ENCODE data around the gene CCDC85C. TPM values are rescaled to one million over a fixed set of nuclear protein-coding genes. Genes with fewer than 3 reads are reported as not detected.

The CCDC85C gene
- total RNA-seq, 2 experiments from 2014 or later = 10.2 to 11.7 TPM

DNA sequence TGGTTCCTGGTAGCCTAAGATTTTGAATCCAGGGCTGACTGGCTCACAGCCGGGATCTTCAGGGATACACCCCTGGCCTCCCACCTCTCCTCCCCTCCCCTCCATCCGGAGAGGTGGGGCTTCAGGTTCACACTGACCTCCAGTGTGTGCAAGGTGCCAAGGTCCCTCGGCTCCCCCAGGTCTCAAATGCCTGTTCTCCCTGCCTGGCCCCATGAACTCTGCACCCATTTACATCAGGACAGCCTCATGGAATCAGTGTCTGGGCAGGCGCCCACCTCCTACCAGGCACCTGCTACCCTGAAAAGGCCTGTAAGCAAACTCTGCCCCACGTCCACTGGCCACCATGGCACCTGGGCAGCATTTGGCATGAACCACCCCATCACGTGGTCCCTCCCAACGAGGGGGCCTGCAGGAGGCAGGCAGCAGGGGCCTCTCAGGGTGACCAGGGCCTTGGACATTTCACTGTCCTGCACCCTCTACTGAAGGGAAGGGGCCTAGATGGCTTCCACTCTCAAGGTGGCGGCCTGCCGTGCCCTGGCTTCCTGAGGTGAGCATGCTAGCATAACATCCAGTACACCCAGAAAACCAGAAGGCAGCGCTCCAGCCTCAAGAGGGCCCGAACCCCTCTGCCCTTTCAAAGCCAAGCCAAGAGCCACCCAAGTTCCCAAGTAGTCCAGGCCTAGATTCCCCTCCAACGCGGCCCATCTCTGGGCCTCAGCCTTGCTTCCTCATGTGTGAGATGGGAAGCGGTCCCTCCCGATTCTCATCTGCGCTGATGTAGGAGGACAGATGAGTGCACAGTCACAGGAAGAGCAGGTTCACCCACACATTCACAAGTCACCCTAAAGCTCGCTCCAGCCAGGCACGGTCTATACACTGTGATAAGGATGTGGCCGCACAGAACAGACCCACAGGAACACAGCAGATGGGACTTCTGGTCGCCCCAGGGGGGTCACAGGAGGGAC is 37.3 kb downstream of the CCDC85C start:
- Mint-ChIP-seq H3K27ac (no peak overlapping the region), H3K27me3 (no peaks in the 10 kb centered on the region), H3K4me1 (no peaks in the 10 kb centered on the region), H3K9me3 (no peaks in the 10 kb centered on the region), H3K4me3 (no peak overlapping the region), H3K36me3 (ENCODE audit: low read depth) (no peaks in the 10 kb centered on the region)
- CTCF ChIA-PET = interaction anchor here (0.6 kb wide), 1 partner anchor 88 kb away, joined by 3 read pairs; no protein-coding TSS in a partner anchor
- DNase-seq = no peak
- POLR2A ChIA-PET = no interaction called here

DNA sequence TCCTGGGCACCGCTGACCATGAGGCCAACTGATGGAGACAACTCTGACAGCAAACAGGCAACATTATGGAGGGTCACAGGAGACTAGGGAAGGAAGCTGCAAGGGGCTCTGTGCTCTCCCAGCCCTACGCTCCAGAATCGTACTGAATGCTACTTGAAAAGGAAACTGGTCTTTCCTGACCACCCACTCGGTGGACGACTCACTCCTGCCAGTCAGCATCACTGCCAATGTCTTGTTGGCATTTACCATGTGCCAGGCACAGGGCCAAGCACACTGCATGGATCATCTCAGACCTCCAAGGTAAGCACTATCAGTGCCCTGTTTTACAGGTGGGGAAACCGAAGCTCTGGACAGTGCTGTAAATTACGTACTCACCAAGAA is 38.0 kb downstream of the CCDC85C start:
- Mint-ChIP-seq H3K27me3 (no peaks in the 10 kb centered on the region), H3K27ac (no peak overlapping the region), H3K9me3 (no peaks in the 10 kb centered on the region), H3K4me1 (no peaks in the 10 kb centered on the region), H3K36me3 (ENCODE audit: low read depth) (no peaks in the 10 kb centered on the region), H3K4me3 (no peak overlapping the region)
- CTCF ChIA-PET = interaction anchor here (0.6 kb wide), 1 partner anchor 88 kb away, joined by 3 read pairs; no protein-coding TSS in a partner anchor
- POLR2A ChIA-PET = no interaction called here
- no peak for DNase-seq

DNA sequence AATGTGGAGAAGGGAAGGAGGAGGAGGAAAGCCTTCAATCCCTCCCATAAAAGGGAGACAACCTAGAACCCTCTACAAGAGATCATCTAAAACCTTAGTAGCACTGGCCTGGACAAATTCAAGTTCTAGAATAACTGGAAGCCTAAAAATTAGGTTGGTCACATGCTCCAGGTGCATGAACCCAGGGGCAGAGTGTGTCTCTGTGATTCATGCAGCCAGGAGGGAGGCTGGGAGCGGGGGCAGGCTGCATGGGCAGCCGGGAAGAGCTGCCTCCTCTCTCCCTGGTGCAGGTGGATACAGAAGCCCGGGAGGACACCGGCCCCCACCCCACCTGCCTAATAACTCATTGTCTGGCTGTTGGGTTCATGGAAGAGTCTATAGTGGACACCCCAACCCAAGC is 38.6 kb downstream of the CCDC85C start:
- DNase-seq = no peak
- no peaks in the 10 kb centered on the region for H3K4me1 Mint-ChIP-seq
- ChIA-PET POLR2A (no interaction called here), CTCF (no interaction called here)
- H3K9me3 Mint-ChIP-seq = no peaks in the 10 kb centered on the region
- no peaks in the 10 kb centered on the region for H3K36me3 Mint-ChIP-seq (ENCODE audit: low read depth)
- no peak overlapping the region for H3K4me3 Mint-ChIP-seq
- H3K27ac Mint-ChIP-seq = no peak overlapping the region
- no peaks in the 10 kb centered on the region for H3K27me3 Mint-ChIP-seq

DNA sequence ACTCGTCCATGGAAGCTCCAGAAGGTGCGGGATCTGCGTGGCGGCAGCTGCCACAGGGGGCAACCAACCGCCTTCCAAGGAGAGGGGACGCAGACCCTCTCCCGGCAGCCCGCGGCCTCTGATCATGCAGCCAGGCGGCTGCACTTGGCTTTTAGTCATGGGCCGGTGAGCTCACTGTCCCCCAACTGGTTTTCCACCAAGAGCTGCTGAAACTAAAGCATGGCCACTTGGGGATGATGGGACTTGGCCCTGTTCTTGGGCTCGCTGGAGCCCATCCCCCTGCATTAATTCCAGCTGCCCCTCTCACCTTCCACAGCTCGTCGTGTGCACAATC is 39.1 kb downstream of the CCDC85C start:
- no peaks in the 10 kb centered on the region for H3K27me3 Mint-ChIP-seq
- no peaks in the 10 kb centered on the region for H3K36me3 Mint-ChIP-seq (ENCODE audit: low read depth)
- POLR2A ChIA-PET = no interaction called here
- no peaks in the 10 kb centered on the region for H3K4me1 Mint-ChIP-seq
- no peak overlapping the region for H3K4me3 Mint-ChIP-seq
- H3K9me3 Mint-ChIP-seq = no peaks in the 10 kb centered on the region
- no peak for DNase-seq
- no peak overlapping the region for H3K27ac Mint-ChIP-seq
- CTCF ChIA-PET = no interaction called here

DNA sequence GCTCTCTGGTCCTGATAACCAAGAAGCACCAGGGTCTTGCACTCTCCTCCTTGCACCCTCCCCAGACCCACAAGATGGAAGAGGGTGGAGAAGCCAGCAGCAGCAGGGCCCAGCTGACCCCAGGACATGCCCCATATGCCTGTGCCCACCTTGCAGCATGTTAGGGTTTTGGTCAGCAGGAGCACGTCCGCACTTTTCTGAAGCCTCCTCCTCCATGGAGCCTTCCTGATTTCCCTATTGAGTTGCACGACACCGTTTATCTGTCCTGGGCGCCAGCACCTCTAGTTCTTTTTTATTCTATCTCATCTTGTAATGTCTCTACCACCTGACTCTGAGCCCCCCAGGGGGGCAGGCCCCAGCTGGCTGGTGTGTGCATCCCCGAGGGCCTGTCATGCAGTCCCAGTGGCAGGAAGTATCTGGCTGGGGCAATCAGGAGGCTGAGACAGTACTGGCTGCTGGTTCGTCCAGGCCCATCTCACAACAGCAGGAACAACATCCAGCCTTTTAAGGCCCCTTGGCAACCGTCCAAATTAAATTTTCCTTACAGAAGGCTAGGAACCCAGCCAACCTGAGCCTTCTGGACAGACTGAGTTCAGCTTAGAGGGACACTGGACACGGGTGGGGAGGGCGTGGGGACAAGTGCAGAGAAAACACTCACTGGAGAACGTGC is 39.6 kb downstream of the CCDC85C start:
- Mint-ChIP-seq H3K4me1 (no peaks in the 10 kb centered on the region), H3K9me3 (no peaks in the 10 kb centered on the region), H3K36me3 (ENCODE audit: low read depth) (no peaks in the 10 kb centered on the region), H3K27me3 (no peaks in the 10 kb centered on the region), H3K27ac (no peak overlapping the region), H3K4me3 (no peak overlapping the region)
- ChIA-PET CTCF (no interaction called here), POLR2A (no interaction called here)
- DNase-seq = no peak

DNA sequence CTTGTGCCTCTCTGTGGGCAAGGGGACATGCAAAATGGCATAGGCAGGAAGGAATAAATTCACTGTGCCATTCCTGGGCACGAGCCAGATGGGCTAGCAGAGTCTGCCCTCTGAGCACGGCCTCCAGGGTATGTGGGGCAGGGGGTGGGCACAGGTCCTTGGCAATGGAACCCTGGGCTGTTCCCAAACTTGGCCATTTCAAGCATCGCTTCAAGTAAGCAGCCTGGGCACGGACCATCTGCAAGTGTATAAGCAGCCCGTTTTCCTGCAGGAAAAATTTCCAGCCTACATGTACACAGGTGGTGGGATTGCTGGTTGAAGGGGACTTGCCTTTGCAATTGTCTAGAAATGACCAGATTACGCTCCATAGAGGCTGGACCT is 40.3 kb downstream of the CCDC85C start:
- Mint-ChIP-seq H3K36me3 (ENCODE audit: low read depth) (no peaks in the 10 kb centered on the region), H3K27ac (no peak overlapping the region), H3K4me1 (no peaks in the 10 kb centered on the region), H3K9me3 (no peaks in the 10 kb centered on the region), H3K4me3 (no peak overlapping the region), H3K27me3 (no peaks in the 10 kb centered on the region)
- CTCF ChIA-PET = no interaction called here
- POLR2A ChIA-PET = no interaction called here
- no peak for DNase-seq

DNA sequence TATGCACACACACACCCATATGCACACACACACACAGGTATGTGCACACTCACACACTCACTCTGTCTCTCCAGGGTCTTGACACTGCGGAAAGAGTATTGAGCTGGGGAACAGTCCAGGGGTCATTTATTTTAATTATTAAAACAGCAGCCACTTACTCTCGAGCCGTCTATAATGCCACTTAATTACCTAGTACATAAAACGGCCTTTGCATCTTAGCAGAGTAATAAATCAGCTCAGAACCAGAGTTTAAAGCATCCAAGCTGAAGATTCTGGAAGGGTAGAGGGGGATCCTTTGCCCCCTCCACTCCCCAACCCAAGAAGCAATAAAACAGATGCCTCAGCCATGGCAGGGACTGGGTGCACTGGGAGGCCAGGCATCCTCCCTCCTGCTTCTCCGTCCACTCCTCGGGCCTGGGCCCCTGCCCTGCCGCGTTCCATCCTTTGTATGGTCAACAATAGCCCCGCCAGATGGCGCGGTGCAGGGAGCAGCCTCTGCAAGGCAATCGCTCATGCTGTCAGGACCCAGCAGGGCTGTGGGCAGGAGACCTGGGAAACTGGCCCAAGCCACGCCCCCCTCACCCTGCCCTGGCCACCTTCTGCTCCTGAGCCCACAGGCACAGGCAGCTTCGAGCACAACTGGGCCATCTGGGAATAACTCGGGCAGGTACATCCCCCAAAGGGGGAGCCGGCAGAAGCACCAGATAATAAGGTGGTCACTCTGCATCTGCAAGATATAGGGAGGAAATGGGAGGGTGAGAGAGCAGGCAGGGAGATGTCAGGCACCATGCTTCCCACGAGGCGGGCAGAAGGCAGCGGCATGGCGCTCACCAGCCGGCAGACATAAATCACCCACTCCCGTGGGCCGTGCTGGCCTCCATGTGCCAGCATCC is 40.9 kb downstream of the CCDC85C start:
- DNase-seq = no peak
- ChIA-PET POLR2A (no interaction called here), CTCF (no interaction called here)
- H3K27ac Mint-ChIP-seq = no peak overlapping the region
- H3K4me3 Mint-ChIP-seq = no peak overlapping the region
- H3K4me1 Mint-ChIP-seq = no peaks in the 10 kb centered on the region
- no peaks in the 10 kb centered on the region for H3K9me3 Mint-ChIP-seq
- H3K36me3 Mint-ChIP-seq (ENCODE audit: low read depth) = no peaks in the 10 kb centered on the region
- H3K27me3 Mint-ChIP-seq = no peaks in the 10 kb centered on the region

DNA sequence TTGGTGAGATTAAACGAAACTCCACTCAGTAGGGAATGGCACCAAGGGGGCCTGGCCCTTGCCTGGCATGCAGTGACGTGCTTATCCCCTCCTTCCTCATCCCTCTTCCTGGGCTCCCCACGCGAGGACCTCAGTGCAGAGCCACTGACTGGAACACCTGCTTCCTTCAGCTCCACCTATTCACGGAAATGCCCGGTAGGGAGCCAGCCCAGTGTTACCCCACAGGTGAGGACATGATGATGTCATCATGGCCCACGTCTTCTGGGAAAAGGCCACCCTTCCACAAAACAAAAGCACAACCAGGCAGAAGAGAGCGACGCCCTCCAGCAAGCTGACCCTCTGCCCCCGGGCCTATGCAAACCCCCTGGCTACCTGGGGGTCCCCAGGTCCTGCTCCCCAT is 42.1 kb downstream of the CCDC85C start:
- no peaks in the 10 kb centered on the region for H3K36me3 Mint-ChIP-seq (ENCODE audit: low read depth)
- DNase-seq = no peak
- H3K4me1 Mint-ChIP-seq = no peaks in the 10 kb centered on the region
- H3K27ac Mint-ChIP-seq = no peak overlapping the region
- POLR2A ChIA-PET = interaction anchor here (1.0 kb wide), 1 partner anchor 33 kb away, joined by 3 read pairs; no protein-coding TSS in a partner anchor
- no peak overlapping the region for H3K4me3 Mint-ChIP-seq
- no peaks in the 10 kb centered on the region for H3K9me3 Mint-ChIP-seq
- CTCF ChIA-PET = no interaction called here
- no peaks in the 10 kb centered on the region for H3K27me3 Mint-ChIP-seq

DNA sequence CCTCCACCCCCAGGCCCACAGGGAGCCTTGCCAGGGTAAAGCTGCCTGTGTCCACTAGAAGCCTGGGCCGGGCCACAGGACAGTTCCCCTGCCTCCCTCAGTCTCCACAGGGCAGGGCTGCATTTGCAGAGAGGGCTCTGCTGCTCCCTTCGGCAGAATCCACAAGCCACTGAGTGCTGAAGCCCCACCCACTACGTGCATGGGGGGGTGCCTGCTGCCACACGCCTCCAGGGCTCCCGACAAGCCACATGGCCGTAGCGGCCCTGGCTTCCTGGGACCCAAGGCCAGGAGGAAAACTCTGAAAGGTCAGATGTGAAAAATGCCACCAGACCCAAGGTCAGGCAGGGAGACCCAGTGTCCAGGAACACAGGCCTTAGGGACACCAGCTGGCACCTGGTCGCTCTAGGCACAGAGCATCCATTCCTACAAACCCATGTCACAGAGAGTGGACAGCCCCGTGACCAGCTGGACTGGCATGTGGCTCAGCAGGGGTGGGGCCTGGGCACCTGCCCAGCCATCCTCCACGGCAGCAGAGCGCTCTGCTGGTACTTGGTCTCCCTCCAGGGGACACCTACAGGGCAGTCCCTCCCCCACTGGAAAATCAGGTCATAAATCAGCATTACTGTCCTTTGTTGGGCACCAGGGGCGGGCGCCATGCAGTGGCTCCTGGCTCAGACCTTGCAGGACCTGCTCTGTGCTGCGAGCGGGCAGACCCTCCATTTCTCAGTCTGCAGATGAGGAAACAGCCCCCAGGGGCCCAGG is 42.9 kb downstream of the CCDC85C start:
- Mint-ChIP-seq H3K9me3 (no peaks in the 10 kb centered on the region), H3K4me1 (no peaks in the 10 kb centered on the region), H3K36me3 (ENCODE audit: low read depth) (no peaks in the 10 kb centered on the region), H3K27ac (no peak overlapping the region), H3K27me3 (no peaks in the 10 kb centered on the region), H3K4me3 (no peak overlapping the region)
- POLR2A ChIA-PET = interaction anchor here (1.0 kb wide), 1 partner anchor 34 kb away, joined by 3 read pairs; no protein-coding TSS in a partner anchor
- CTCF ChIA-PET = no interaction called here
- DNase-seq = no peak

DNA sequence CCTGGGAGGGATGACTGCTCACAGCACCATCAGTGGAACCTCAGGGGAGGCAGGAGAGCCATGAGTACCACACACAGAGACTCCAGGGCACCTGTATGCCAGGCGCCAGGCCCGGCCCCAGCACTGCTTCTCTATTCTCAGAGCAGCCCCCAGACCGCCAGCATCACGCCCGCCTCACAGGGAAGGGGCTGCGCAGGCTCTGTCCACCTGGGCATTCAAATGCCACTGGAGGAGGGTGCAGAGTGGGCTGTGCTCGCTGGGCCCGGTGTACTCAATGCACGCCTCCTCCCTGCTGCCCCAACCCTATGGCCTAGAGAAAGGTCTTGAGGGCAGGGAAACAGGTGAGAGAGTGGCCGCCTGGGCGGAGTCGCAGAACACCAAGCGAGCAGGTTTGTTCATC is 43.6 kb downstream of the CCDC85C start:
- DNase-seq = no peak
- ChIA-PET CTCF (no interaction called here), POLR2A (no interaction called here)
- Mint-ChIP-seq H3K27ac (no peak overlapping the region), H3K36me3 (ENCODE audit: low read depth) (no peaks in the 10 kb centered on the region), H3K4me3 (no peak overlapping the region), H3K9me3 (no peaks in the 10 kb centered on the region), H3K4me1 (no peaks in the 10 kb centered on the region), H3K27me3 (no peaks in the 10 kb centered on the region)

DNA sequence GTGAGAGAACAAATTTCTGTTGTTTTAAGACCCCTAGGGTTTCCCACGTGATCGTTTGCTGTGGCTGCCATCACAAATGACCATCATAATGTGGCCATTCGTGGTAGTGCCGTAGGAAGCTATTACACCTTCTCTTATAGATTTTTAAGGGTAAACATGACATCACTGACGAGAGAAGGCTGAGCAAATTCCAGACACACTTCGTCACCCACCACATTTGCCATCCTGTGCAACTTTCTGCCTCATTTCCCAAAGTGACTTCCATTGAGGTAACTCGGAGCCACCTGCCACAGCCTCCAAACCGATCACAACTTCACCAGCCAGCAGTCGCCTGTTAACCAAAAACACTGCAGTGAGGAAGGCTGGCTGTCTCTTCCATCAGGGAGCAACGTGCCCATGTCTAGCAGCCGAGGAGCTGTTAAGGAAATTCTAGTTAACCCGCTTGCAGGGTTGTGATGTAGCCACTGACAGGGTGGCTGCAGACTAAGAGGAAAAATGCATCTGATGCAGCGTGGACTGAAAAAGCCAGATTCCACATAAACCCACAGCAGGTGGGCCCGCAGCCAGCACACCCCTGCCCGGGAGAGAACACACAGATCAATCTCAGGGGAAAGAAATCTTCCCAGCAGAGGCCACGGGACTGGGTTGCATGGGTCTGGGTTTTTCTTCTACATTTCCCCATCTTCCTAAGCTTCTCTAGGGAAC is 44.6 kb downstream of the CCDC85C start:
- DNase-seq = no peak
- CTCF ChIA-PET = no interaction called here
- no peak overlapping the region for H3K4me3 Mint-ChIP-seq
- H3K36me3 Mint-ChIP-seq (ENCODE audit: low read depth) = no peaks in the 10 kb centered on the region
- no peaks in the 10 kb centered on the region for H3K4me1 Mint-ChIP-seq
- H3K27ac Mint-ChIP-seq = no peak overlapping the region
- POLR2A ChIA-PET = no interaction called here
- no peaks in the 10 kb centered on the region for H3K9me3 Mint-ChIP-seq
- H3K27me3 Mint-ChIP-seq = no peaks in the 10 kb centered on the region

DNA sequence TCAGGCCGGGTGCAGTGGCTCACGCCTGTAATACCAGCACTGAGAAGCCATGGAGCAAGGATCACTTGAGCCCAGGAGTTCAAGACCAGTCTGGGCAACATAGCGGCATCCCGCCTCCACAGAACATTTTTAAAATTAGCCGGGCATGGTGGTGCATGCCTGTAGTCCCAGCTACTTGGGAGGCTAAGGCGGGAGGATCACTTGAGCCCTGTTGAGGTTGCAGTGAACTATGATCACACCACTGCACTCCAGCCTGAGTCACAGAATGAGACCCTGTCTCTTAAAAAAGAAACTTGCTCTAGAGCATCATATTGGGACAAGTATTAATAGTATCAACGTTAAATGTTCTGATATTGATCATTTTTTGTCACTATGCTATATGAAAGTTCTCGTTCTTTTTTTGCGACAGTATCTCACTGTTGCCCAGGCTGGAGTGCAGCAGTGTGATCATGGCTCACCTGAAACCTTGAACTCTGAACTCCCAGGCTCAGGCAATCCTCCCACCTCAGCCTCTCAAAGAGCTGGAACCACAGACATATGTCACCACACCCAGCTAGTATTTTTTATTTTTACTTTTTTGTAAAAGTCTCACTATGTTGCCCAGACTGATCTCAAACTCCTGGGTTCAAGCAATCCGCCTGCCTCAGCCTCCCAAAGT is 47.7 kb downstream of the CCDC85C start:
- no peaks in the 10 kb centered on the region for H3K27me3 Mint-ChIP-seq
- DNase-seq = no peak
- H3K36me3 Mint-ChIP-seq (ENCODE audit: low read depth) = no peaks in the 10 kb centered on the region
- no peak overlapping the region for H3K27ac Mint-ChIP-seq
- H3K4me3 Mint-ChIP-seq = no peak overlapping the region
- no peaks in the 10 kb centered on the region for H3K4me1 Mint-ChIP-seq
- CTCF ChIA-PET = no interaction called here
- H3K9me3 Mint-ChIP-seq = no peaks in the 10 kb centered on the region
- POLR2A ChIA-PET = no interaction called here

All from activated CD4-positive, alpha-beta memory T cell treated with anti-CD3 and anti-CD28 coated beads, Interleukin-2, amount 10 ng/mL, durations not matched to agents 7 days and 5 days (primary cell).